HEK293 (cell line): ENCODE measurements around the gene CDH26.

ENCODE experiments used
- CTCF ChIA-PET: fragments of 350-600 bp; formaldehyde crosslinking; extraction: SDS; loops from one replicate; lab custom pipeline; 2021; ENCODE audit warnings: antibody characterized with exemption; lab: Yijun Ruan, JAX
- POLR2A ChIA-PET: fragments of 300-600 bp; formaldehyde crosslinking; extraction: SDS; loops from one replicate; lab custom pipeline; 2020; ENCODE audit warnings: antibody characterized with exemption, inconsistent platforms; lab: Yijun Ruan, JAX
- H3K27ac ChIP-seq: fragments of 200-500 bp; sonication (Bioruptor generic); 2 replicates; pipeline ENCODE4 v1.5.1; 2014; ENCODE audit warnings: low read depth, low read length, control low read depth, inconsistent platforms; ENCODE audit errors: extremely low read depth
- H3K36me3 ChIP-seq, 2 experiments: fragments of 200-500 bp in 1 of 2; sonication (Bioruptor generic) in 1 of 2; 1 replicate in 1 of 2; 2 replicates in 1 of 2; pipeline ENCODE4 v1.5.1; 2014 to 2017; ENCODE audit warnings: inconsistent platforms in 2 of 2, low read length in 2 of 2; ENCODE audit not compliant: control insufficient read depth in 2 of 2, insufficient read depth in 1 of 2
- H3K4me1 ChIP-seq: fragments of 200-500 bp; sonication (Bioruptor generic); 2 replicates; pipeline ENCODE4 v1.5.1; 2014; ENCODE audit warnings: mild to moderate bottlenecking, low read length, inconsistent platforms; ENCODE audit not compliant: control insufficient read depth, insufficient read depth
- H3K4me3 ChIP-seq: 2 replicates; pipeline ENCODE4 v1.5.1; 2011; ENCODE audit warnings: low read depth, mild to moderate bottlenecking, control low read depth, low read length, moderate library complexity
- H3K9me3 ChIP-seq: fragments of 200-500 bp; sonication (Bioruptor generic); 2 replicates; pipeline ENCODE4 v1.5.1; 2014; ENCODE audit warnings: low read depth, low read length, inconsistent platforms; ENCODE audit not compliant: control insufficient read depth, insufficient read depth
- SCRT2 ChIP-seq: fragments of 450-650 bp; formaldehyde crosslinking; IDR thresholded peaks from 2 replicates; pipeline ENCODE4 v1.5.1; 2016; ENCODE audit warnings: missing biosample characterization, missing genetic modification characterization
- SETDB1 ChIP-seq: IDR thresholded peaks from one replicate; pipeline ENCODE4 v1.6.1; 2017; ENCODE audit warnings: mild to moderate bottlenecking, low read length, moderate library complexity, mixed read lengths; ENCODE audit not compliant: insufficient read length
- WT1 ChIP-seq: fragments of 450-650 bp; formaldehyde crosslinking; IDR thresholded peaks from 2 replicates; pipeline ENCODE4 v1.5.1; 2016; ENCODE audit warnings: missing biosample characterization, missing genetic modification characterization
- ZNF23 ChIP-seq: fragments of 450-650 bp; formaldehyde crosslinking; IDR thresholded peaks from 2 replicates; pipeline ENCODE4 v1.5.1; 2016; ENCODE audit warnings: missing biosample characterization, missing genetic modification characterization, borderline replicate concordance
- ZNF248 ChIP-seq: fragments of 450-650 bp; formaldehyde crosslinking; IDR thresholded peaks from 2 replicates; pipeline ENCODE4 v1.5.1; 2017; ENCODE audit warnings: missing biosample characterization, missing genetic modification characterization
- ZNF433 ChIP-seq: fragments of 450-650 bp; formaldehyde crosslinking; IDR thresholded peaks from 2 replicates; pipeline ENCODE4 v1.5.1; 2016; ENCODE audit warnings: missing biosample characterization, missing genetic modification characterization, low read depth
- ZNF654 ChIP-seq: fragments of 450-650 bp; formaldehyde crosslinking; IDR thresholded peaks from 2 replicates; pipeline ENCODE4 v1.5.1; 2016; ENCODE audit warnings: low read depth, missing biosample characterization, missing genetic modification characterization
- ZNF776 ChIP-seq: fragments of 450-650 bp; formaldehyde crosslinking; IDR thresholded peaks from 2 replicates; pipeline ENCODE4 v1.5.0; 2017; ENCODE audit warnings: missing biosample characterization, missing genetic modification characterization, borderline replicate concordance
- TF ChIP-seq, protein P1 (sequence below): fragments of 450-650 bp; IDR thresholded peaks from 2 replicates; pipeline ENCODE4 v1.5.1; 2018; ENCODE audit warnings: missing biosample characterization, missing genetic modification characterization
- TF ChIP-seq, protein P2 (sequence below): fragments of 450-650 bp; formaldehyde crosslinking; optimal IDR thresholded peaks from 2 replicates; pipeline ENCODE3; 2016; ENCODE audit warnings: missing biosample characterization, mild to moderate bottlenecking, missing genetic modification characterization
- TF ChIP-seq, protein P3 (sequence below): fragments of 450-650 bp; formaldehyde crosslinking; IDR thresholded peaks from 2 replicates; pipeline ENCODE4 v1.5.1; 2016; ENCODE audit warnings: missing biosample characterization, missing genetic modification characterization
- TF ChIP-seq, protein P4 (sequence below): fragments of 450-650 bp; formaldehyde crosslinking; IDR thresholded peaks from 2 replicates; pipeline ENCODE4 v1.5.1; 2017; ENCODE audit warnings: missing biosample characterization, missing genetic modification characterization
- TF ChIP-seq, protein P5 (sequence below): fragments of 450-650 bp; formaldehyde crosslinking; IDR thresholded peaks from 2 replicates; pipeline ENCODE4 v1.5.1; 2016; ENCODE audit warnings: missing biosample characterization, missing genetic modification characterization, borderline replicate concordance
- TF ChIP-seq, protein P6 (sequence below): fragments of 450-650 bp; formaldehyde crosslinking; IDR thresholded peaks from 2 replicates; pipeline ENCODE4 v1.5.1; 2016; ENCODE audit warnings: missing biosample characterization, missing genetic modification characterization
- TF ChIP-seq, protein P7 (sequence below): fragments of 450-650 bp; formaldehyde crosslinking; IDR thresholded peaks from 2 replicates; pipeline ENCODE4 v1.5.1; 2016; ENCODE audit warnings: missing biosample characterization, missing genetic modification characterization, borderline replicate concordance

CDH26 gene

DNA sequence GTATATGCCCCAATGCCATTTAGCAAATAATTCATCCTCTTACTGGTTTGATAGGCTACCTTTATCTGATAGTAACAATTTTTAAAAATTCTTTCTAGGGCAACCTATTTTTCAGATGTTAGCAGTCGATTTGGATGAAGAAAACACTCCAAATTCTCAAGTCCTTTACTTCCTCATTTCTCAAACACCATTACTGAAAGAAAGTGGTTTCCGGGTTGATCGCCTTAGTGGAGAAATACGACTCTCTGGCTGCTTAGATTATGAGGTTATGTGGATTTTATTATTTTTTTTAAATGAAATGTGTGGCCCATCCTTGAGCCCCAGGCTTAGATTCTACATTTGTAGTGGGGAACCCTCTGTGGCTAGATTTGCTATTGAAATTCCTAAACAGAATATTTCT lies 26.3 kb downstream of the CDH26 start:
- CTCF ChIA-PET: no interaction called here
- Histone ChIP-seq H3K27ac (no peak overlapping the region), H3K36me3 (no peaks in the 10 kb centered on the region), H3K9me3 (no peaks in the 10 kb centered on the region), H3K4me3 (no peak overlapping the region), H3K4me1 (no peaks in the 10 kb centered on the region)
- POLR2A ChIA-PET: no interaction called here
- TF ChIP-seq ZNF776: no peak
- TF ChIP-seq, protein P1, sequence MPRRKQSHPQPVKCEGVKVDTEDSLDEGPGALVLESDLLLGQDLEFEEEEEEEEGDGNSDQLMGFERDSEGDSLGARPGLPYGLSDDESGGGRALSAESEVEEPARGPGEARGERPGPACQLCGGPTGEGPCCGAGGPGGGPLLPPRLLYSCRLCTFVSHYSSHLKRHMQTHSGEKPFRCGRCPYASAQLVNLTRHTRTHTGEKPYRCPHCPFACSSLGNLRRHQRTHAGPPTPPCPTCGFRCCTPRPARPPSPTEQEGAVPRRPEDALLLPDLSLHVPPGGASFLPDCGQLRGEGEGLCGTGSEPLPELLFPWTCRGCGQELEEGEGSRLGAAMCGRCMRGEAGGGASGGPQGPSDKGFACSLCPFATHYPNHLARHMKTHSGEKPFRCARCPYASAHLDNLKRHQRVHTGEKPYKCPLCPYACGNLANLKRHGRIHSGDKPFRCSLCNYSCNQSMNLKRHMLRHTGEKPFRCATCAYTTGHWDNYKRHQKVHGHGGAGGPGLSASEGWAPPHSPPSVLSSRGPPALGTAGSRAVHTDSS: no peak
- TF ChIP-seq, protein P2, sequence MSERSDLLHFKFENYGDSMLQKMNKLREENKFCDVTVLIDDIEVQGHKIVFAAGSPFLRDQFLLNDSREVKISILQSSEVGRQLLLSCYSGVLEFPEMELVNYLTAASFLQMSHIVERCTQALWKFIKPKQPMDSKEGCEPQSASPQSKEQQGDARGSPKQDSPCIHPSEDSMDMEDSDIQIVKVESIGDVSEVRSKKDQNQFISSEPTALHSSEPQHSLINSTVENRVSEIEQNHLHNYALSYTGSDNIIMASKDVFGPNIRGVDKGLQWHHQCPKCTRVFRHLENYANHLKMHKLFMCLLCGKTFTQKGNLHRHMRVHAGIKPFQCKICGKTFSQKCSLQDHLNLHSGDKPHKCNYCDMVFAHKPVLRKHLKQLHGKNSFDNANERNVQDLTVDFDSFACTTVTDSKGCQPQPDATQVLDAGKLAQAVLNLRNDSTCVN (tag by site-specific recombination): no peak

DNA sequence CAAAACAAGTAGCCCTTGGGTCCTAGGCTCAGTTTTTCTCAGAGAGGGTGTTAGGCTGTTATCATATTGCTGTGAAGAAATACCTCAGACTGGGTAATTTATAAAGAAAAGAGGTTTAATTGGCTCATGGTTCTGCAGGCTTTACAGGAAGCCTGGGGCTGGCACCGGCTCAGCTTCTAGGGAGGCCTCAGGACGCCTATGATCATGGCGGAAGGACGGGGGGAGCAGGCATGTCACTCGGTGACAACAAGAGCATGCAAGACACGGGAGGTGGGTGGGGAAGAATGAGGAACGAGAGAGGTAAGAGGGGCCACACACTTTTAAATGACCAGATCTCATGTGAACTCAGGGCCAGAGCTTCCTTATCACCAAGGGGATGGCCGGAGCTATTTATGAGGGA lies 26.9 kb downstream of the CDH26 start:
- ChIA-PET CTCF (no interaction called here), POLR2A (no interaction called here)

More for the DNA sequence above, 26.9 kb downstream of the CDH26 start:
- TF ChIP-seq SETDB1 (no peak), WT1 (tag by site-specific recombination) (no peak), ZNF23 (tag by site-specific recombination) (no peak), ZNF433 (tag by site-specific recombination) (no peak), SCRT2 (no peak), ZNF654 (tag by site-specific recombination) (no peak), ZNF248 (tag by site-specific recombination) (no peak)
- TF ChIP-seq, protein P3, sequence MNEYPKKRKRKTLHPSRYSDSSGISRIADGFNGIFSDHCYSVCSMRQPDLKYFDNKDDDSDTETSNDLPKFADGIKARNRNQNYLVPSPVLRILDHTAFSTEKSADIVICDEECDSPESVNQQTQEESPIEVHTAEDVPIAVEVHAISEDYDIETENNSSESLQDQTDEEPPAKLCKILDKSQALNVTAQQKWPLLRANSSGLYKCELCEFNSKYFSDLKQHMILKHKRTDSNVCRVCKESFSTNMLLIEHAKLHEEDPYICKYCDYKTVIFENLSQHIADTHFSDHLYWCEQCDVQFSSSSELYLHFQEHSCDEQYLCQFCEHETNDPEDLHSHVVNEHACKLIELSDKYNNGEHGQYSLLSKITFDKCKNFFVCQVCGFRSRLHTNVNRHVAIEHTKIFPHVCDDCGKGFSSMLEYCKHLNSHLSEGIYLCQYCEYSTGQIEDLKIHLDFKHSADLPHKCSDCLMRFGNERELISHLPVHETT: no peak
- TF ChIP-seq, protein P4, sequence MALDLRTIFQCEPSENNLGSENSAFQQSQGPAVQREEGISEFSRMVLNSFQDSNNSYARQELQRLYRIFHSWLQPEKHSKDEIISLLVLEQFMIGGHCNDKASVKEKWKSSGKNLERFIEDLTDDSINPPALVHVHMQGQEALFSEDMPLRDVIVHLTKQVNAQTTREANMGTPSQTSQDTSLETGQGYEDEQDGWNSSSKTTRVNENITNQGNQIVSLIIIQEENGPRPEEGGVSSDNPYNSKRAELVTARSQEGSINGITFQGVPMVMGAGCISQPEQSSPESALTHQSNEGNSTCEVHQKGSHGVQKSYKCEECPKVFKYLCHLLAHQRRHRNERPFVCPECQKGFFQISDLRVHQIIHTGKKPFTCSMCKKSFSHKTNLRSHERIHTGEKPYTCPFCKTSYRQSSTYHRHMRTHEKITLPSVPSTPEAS (tag by site-specific recombination): no peak
- TF ChIP-seq, protein P5, sequence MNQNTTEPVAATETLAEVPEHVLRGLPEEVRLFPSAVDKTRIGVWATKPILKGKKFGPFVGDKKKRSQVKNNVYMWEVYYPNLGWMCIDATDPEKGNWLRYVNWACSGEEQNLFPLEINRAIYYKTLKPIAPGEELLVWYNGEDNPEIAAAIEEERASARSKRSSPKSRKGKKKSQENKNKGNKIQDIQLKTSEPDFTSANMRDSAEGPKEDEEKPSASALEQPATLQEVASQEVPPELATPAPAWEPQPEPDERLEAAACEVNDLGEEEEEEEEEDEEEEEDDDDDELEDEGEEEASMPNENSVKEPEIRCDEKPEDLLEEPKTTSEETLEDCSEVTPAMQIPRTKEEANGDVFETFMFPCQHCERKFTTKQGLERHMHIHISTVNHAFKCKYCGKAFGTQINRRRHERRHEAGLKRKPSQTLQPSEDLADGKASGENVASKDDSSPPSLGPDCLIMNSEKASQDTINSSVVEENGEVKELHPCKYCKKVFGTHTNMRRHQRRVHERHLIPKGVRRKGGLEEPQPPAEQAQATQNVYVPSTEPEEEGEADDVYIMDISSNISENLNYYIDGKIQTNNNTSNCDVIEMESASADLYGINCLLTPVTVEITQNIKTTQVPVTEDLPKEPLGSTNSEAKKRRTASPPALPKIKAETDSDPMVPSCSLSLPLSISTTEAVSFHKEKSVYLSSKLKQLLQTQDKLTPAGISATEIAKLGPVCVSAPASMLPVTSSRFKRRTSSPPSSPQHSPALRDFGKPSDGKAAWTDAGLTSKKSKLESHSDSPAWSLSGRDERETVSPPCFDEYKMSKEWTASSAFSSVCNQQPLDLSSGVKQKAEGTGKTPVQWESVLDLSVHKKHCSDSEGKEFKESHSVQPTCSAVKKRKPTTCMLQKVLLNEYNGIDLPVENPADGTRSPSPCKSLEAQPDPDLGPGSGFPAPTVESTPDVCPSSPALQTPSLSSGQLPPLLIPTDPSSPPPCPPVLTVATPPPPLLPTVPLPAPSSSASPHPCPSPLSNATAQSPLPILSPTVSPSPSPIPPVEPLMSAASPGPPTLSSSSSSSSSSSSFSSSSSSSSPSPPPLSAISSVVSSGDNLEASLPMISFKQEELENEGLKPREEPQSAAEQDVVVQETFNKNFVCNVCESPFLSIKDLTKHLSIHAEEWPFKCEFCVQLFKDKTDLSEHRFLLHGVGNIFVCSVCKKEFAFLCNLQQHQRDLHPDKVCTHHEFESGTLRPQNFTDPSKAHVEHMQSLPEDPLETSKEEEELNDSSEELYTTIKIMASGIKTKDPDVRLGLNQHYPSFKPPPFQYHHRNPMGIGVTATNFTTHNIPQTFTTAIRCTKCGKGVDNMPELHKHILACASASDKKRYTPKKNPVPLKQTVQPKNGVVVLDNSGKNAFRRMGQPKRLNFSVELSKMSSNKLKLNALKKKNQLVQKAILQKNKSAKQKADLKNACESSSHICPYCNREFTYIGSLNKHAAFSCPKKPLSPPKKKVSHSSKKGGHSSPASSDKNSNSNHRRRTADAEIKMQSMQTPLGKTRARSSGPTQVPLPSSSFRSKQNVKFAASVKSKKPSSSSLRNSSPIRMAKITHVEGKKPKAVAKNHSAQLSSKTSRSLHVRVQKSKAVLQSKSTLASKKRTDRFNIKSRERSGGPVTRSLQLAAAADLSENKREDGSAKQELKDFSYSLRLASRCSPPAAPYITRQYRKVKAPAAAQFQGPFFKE (tag by site-specific recombination): no peak
- TF ChIP-seq, protein P6, sequence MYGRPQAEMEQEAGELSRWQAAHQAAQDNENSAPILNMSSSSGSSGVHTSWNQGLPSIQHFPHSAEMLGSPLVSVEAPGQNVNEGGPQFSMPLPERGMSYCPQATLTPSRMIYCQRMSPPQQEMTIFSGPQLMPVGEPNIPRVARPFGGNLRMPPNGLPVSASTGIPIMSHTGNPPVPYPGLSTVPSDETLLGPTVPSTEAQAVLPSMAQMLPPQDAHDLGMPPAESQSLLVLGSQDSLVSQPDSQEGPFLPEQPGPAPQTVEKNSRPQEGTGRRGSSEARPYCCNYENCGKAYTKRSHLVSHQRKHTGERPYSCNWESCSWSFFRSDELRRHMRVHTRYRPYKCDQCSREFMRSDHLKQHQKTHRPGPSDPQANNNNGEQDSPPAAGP (tag by site-specific recombination): no peak
- TF ChIP-seq, protein P7, sequence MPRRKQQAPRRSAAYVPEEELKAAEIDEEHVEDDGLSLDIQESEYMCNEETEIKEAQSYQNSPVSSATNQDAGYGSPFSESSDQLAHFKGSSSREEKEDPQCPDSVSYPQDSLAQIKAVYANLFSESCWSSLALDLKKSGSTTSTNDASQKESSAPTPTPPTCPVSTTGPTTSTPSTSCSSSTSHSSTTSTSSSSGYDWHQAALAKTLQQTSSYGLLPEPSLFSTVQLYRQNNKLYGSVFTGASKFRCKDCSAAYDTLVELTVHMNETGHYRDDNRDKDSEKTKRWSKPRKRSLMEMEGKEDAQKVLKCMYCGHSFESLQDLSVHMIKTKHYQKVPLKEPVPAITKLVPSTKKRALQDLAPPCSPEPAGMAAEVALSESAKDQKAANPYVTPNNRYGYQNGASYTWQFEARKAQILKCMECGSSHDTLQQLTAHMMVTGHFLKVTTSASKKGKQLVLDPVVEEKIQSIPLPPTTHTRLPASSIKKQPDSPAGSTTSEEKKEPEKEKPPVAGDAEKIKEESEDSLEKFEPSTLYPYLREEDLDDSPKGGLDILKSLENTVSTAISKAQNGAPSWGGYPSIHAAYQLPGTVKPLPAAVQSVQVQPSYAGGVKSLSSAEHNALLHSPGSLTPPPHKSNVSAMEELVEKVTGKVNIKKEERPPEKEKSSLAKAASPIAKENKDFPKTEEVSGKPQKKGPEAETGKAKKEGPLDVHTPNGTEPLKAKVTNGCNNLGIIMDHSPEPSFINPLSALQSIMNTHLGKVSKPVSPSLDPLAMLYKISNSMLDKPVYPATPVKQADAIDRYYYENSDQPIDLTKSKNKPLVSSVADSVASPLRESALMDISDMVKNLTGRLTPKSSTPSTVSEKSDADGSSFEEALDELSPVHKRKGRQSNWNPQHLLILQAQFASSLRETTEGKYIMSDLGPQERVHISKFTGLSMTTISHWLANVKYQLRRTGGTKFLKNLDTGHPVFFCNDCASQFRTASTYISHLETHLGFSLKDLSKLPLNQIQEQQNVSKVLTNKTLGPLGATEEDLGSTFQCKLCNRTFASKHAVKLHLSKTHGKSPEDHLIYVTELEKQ: no peak
- Histone ChIP-seq H3K27ac (no peak overlapping the region), H3K4me1 (no peaks in the 10 kb centered on the region), H3K36me3 (no peaks in the 10 kb centered on the region), H3K4me3 (no peak overlapping the region), H3K9me3 (no peaks in the 10 kb centered on the region)
